RPMI7951 (cell line): ENCODE results near the gene GMDS. TPM values are rescaled to one million over a fixed set of nuclear protein-coding genes. Genes with fewer than 3 reads are reported as not detected.

Source experiments
- DNase-seq: peaks from one replicate; pipeline ENCODE4 v3.0.0-alpha.2; 2012; ENCODE audit warnings: low read depth
- total RNA-seq: library from RNA; depleted of rRNA; stranded (reverse); fragments of >200 nt; shearing (Covaris generic); gene quantifications from 2 replicates; pipeline ENCODE4 v1.2.3, GENCODE V29; 2014

GMDS gene
- total RNA-seq, 1 experiment from 2014 or later = 7.4 TPM

DNA sequence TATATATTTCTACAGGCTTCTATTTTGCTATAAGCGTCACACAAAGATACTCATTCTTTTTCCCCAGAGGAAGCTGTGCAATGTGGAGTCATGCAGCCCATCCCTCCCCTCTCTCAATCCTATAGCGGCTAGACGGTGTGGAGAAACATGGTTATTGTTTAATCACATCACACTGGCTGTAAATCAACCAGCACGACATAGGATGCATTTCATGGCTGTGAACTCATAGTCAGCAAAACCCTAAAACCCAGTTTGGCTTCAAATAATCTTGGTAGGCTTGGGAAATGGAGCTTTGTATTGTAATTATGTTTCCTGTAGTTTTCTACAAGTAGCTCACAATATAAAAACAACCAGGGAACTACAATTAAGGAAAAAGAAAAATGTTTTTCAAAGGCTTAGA lies 618.9 kb downstream of the GMDS start:
- DNase-seq = no peak

DNA sequence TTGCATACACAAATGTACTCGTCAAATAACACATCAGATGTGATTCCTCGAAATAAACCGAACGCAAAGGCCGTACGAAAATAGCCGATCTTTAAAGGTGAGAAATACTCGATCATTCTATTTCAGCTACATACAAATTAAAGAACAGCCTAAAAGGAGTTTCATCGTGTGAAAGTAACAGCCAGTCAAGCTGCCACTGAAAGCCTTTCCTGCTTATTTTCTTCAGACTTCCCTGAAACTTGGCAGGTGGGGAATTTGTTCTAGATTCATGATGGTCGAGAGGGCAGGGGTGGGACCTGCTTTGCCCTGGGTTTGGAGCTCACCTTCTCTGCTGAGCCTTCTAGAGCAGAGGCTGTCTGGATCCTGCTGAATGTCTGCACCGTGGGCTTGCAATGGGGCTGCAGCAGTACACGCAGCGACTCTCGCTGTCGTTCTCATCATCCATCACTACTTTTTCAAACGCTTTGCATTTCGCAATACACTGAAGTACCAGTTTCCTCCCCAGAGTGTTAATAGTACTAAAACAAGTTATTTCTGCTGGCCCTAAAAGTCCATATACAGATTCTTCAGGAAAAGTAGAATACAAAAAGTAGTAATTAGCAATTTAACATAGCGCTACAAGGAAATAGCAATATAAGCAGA lies 619.5 kb downstream of the GMDS start:
- DNase-seq = no peak

DNA sequence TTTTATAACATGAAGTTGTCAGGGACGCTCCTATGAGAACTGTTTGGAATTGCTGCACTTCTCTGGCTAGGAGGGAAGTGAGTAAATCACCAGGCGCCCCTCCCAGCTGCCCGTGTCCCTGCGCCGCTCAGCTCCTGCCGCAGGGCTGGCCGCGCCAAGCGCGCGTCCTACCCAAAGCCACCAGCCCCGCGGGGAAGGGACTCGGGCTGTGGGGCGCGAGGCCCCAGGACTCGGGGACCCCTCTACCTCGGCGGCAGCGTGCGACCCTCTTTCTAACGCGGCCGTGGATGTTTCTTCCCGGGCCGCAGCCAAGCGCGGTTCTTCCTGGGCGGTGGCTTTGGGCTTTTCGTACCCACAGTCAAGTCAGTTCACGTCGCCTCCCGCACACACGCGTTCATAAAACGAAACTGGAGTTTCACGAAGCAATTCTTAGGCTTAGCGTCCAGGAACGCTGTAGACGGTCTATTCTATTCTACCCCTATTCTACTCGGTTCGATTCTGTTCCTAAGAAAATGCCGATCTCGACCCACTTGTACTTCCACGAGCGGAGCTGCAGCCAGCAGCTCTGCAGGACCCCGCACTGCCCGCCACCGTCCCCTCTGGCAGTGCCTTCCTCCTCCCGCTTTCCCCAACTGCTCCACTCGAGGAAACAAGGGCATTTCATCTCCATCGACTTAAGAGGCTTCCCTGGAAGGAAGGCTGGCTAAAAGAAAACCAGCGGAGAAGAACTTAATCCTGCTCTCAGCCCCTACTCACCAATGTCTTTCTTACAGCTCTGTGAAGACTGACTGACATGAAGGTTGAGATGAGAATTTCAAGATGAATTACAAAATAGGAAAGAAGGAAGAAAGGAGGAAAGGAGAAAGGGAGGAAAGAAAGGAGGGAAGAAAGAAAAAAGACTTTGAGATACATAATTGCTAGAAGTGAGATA lies 620.3 kb downstream of the GMDS start:
- peak; percentile 56 for DNase-seq

DNA sequence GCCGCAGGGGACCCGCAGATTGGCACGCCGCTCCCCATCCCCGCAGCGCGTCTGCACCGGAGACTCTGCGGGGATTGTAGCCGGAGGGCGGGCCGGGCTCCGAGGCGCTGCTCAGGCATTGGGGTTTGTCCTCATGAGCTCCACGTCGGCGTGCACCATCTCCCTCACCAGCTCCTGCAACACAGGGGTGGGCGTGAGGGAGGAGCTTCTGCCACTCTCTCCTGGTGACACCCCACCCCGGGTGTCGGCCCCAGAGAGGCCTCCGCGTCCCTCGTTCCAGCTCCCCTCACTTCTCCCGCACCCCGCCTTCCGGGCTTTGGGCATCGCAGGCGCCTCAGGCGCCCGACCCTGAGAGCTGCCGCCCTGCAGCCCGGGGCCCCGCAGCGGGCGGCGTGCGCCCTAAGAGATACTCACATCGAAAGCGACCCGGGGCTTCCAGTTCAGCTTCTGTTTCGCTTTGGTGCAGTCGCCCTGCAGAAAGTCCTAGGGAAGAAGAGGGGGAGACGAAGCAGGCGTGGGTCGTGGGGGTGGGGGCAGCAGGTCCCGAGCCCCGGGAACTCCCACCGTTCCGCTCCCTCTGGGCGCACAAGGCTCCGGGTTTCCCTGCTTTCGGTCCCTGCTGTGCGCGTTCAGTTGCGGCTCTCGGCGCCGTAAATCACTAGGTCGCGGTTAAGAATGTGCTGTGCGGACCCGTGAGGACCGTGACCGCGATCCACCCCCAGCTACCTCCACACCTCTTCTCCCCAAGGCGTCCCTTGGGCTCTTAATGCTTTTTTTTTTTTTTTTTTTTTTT lies 621.2 kb downstream of the GMDS start:
- no peak for DNase-seq

DNA sequence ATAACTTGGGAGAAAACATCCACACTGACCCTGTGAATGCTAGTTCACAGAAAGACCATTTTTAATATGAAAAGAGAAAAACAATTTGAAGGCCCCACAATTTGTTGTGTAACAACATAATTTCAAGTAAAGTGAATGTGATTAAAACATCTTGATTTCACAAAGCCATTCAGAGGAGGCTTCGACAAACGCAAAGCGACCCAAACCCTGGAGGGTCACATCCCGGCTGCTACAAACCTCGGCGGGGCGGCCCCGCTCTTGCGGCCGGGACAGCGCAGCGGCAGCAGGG lies 621.7 kb downstream of the GMDS start:
- no peak for DNase-seq

DNA sequence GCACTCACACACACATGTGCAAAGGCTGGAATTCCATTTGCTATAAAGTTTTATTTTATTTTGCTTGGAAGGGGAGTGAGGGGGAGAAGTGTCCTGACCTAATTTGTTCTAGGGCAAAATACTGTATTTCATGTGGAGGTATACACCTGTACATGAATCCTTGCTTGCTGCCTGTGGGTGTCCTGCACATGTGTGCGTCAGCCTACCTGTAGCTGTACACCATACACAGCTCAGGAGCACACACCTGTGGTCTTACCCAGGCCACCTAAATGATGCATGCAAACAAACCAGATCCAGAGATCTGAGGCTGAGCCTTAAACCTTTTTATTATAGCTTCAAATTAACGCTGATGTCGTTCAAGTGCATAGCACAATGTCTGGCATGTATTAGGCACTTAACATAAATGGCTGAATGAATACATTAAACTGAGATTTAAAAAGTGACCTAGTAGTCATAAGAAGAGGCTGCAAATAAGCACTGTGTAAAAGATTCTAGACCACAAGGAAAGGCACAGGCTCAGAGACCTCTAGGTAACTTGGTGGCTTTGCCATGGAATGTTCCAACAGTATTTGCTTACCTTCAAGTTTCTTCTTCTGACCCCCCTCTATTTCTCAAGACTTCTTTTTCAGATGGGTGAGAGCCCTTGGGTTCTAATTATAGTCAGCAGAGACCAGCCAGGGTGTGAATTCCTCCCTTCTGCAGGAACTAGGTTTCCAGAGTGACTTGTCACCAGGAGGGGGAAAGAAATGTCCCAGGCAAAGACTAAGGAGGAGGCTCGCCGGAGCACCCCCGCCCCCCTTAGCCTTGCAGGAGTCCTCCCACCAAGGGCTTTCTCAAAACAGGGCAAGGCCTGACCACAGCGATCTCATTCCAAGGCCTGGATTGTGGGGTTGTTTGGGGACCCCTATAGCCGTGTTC lies 622.3 kb downstream of the GMDS start:
- DNase-seq = no peak

DNA sequence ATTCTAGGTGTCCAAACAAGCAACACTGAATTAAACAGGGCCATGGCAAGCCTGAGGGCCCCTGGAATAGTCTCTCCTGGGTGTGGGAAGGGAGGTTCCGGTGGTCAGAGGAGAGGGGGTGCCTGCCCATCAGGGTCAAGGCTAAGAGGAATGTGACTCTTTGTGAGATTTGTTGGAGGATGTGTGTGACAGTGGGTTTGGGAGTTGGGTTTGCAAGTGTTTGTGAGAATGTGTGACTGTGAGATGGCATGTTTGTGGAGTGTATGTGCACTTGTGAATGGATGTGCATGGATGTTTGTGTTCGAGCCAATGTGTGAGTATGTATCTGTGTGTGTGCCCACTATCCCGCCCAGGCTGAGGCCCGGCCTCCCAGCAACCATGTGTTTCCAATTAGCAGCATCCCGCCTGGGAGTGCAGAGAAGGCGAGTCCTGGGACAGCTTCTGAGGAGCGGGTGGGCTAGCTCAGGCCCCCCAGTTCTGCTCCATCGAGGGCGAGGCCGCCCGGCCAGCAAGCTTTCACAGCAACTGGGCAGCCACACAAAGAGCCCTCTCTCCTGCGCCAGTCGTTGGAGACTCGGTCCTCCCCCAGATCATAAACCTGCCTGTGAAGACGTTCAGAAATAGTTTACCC lies 623.1 kb downstream of the GMDS start:
- DNase-seq = no peak

DNA sequence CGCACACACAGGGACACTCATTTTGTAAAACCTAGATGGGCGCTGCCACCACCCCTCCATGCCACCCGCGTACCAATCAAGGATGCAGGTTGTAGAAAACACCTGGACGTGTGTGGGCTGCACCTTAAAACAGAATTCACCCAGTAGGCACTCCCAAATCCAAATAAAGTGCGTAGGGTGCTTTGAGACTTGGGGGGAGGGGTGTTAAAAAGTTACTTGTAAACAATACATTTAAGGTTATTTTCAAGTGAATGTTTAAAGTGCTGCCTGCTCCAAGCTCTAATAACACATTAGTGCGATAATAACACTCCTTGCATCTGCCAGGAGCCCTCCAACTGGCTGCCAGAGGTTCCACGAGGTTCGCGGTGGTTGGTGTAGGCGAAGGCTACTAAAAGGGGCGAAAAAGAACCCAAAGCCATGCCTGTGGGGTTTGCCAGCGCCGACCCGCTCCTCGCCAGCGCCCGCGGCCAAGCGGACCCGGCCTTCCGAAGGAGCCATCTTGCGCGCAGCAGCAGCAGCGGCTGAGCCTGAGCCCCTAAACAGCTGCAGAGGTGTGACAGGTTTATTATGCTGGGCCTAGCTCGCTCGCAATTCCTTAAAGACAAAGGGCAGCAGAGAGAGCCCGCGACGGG lies 624.2 kb downstream of the GMDS start:
- DNase-seq = no peak

DNA sequence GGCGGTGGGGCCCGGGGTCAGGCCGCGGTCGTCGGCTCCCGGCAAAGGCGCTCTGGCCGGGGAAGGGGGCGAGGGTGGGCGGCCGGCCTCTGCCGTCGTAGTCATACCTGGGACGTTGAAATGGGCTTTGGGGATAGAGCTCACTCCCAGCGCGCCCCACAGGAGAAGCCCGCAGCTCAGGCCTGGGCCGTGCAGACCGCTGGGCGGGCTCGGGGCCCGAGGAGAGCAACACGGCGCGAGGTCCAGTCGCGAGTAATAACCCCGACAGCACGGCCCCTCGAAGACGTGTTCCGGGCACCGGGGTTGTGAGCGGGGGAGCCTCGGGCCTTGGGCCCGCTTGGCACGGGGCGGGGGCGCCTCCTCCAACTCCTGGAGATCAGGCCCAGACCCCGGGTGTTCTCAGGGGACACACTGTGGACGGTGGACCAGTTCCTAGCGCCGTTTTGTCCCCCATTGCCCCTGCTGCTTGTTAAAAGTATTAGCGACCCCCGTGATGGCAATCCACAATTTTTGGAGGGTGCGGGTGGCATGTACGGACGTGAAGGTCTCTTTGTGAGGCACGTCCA lies 624.8 kb downstream of the GMDS start:
- no peak for DNase-seq

DNA sequence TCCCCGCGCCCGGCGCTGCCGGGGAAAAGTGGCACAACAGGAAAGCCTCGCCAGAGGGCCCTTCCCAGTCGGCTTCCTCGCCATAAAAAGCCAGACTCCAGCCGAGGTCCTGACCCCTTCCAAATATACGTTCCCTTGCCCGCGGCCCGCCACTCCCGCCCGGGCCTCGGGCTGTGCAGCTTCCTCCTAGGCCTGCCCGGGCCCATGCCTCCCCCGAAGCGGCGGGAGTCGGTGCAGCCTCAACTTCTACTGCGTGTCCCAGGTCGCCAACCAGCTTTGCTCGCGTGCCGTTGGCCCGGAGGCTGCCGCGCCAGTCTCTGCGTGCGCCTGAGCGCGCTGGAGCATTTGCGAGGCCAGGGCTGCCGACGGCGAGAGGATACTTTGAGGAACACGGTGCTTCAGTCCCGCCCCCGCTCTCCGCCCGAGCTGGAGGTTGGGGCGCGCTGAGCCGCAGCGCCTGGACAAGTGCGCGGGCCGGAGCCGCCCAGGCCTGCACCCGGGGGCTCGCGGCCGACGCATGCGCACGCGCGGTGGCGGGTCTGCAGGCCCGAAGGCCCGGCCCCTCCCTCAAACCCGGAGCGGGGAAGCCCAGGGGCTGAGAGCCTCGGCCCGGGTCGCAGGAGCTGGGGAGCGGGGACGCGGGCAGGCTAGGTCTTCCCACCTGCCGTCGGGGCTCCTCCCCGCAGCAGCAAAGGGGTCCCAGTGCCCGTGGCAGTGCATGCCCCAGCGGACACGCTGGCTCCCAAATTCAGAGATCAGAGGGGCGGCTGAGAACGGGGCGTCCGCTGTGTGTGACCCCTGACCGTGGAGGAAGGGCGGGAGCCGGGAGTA lies 625.5 kb downstream of the GMDS start:
- no peak for DNase-seq

DNA sequence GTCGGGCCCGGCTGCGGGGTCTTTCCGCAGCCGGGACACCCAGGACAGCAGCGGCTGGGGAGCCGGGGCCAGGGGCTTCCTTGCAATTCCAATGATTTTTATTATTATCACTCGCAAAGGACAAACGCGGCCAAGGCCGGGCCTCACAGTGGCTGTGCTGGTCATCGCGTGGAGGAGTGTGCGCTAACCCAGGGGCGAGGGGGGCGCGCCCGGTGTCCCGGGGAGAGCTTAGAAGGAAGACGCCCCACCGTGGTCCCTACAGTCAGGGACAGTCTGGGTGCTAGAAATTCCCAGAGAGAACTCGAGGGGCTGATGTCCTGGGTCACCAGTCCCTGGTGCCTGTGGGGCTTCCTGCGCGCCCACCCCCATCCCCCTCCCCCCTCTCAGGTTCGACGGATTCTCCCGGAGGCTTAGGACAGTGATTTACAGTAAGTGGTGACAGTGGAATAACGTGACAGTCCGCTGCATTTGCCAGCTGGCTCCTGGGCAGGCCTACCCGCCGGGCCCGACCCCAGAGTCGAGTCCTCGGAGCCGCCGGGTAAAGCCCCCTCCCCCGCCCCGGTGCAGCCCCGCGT lies 626.2 kb downstream of the GMDS start:
- DNase-seq = no peak

DNA sequence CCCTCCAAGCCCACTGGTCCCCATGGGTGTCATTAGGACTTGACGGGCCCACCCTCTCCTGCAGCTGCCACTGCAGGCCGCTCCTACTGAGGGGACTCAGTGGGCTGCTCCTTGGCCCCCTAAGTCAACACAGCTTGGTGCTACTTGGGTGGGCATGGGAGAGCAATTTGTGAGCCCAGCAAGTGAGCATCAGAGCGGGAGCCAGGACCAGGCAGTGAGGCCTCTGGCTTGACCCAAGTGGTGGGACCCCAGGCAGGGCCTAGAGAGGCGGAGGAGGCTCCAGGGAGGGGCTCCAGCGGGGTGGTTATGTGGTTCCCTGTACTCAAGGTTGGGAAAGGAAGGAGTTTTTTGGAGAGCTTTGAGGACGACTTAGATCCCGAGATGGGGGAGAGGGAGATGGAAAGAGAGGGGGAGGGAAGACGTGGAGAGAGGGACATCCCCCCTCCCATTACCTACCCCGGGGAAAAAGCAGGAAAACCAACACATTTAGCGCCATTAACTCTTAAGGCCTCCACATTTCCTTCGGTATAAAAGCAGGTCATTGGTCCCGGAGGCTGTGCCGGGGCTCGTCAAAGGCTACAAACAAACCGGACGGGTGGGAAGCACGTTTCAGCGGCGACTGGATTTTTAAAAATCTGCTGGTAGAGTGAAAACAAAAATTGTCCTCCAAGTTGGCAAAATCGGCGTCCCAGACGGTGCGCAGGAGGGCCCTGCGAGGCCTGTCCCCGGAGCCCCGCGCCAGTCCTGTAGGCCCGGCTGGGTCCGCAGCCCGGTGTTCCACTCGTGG lies 626.9 kb downstream of the GMDS start:
- DNase-seq = no peak

DNA sequence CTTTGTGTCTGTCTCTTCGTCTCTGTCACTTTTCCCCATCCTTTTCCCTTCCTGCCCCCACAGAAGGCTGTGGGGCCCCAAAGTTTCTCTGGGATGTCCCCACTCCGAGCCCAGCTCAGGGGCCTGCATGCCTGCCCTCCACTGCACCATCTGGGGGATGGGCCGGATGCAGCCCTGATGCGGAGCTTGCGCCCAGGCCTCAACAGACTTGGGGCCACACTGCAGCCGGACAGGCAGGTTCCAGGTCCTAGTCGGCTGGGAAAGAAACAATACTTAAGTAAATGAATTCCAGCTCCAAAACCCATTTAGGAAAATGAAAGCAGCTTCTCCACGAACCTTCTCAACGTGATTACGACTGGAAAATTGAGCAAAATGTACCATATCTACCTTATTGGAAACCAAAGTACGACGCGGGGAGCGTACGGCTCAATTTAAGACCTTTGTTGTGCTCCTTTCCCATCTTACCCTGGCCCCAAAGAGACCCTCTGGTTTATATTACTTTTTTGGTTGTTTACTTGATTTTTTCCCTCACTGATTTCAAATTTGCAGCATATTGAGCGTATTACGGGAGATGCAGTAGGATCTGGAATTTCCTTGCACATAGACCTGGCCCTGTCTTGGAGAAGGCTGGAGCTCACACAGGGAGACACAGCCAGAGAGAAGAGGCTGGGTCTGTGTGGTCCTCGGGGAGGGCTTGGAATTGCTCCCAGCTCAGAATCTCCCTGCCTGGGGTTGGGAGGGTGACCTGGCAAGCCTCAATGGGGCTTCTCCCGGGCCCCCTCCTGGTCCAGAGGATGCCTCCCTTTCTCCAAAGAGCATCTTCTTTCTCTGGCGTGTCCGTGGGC lies 627.7 kb downstream of the GMDS start:
- no peak for DNase-seq

DNA sequence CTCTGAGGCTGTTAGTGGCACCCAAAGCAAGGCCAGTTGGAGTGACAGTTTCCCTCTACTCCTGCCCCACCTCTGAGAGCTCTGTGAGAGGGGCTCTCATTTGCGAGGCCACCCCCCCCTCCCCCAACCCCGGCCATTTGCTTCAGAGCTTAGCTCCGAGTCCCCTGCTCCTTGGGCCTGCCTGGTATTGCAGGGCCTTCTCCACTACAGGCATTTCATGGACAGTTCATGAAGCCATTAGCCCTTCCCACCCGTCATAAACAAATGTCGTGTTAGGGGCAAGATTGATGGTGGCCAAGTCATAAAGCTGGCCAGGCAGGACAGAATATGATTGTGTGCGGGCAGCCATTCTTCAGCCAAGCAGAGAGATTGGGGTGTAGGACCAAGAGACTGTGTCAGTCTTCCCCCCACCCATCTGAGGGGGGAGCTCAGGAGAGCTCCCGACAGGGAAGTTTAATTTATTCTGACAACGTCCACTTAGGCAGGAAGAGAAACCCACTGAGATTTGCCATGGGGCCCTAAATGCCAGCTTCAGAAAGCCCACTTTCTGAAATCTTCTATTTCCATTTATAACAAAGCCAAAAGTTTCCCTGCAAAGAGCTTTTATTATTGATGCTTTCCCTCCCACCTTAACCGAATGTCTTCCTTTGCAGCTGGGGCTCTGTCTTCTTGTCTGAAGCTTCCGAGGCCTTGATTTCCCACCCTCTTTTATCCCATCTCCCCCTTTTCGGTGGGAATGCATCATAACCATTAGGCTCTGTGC lies 628.5 kb downstream of the GMDS start:
- no peak for DNase-seq

DNA sequence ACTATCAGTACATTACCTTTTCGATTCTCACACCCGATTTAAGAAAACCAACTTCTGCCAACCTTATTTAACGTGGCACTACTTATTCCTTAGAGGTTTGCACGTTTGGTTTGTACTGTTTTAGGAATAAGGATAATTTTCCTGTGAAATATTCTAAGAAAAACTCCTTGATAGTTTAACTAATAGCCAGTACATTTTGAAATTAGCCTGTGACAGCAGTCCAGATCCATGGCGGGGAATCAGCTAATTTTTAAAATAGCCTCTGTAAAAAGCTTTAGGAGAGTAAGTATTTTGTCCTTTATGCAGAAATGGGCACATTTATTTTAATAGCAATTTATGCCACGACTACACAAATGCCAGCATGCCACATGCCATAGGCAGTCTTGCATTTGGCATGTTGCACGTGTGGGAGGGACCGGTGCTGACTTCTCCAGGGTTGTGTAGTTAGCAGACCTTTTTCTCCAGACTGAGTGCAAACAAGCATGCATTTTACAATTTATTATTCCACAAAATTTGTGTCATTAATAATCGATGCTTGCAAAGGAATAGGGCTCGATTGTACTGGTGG lies 629.5 kb downstream of the GMDS start:
- no peak for DNase-seq
